Measurements from ENCODE around the gene SLC25A36.

GRCh38 chr3:140972833-140973232 lies 31.2 kb downstream of the SLC25A36 start:
- no peak for TF ChIP-seq CTCF (IDR thresholded peaks at IDR 0.05; ENCODE audit: low read depth, low read length, missing input control)
- TF ChIP-seq RAD21 (IDR thresholded peaks at IDR 0.05), result no peak
- no peak for TF ChIP-seq YY1 (IDR thresholded peaks at IDR 0.05)
- no peak for TF ChIP-seq FOXA1 (IDR thresholded peaks at IDR 0.05)
- TF ChIP-seq RXRA (IDR thresholded peaks at IDR 0.05), result no peak
- TF ChIP-seq, protein P1, sequence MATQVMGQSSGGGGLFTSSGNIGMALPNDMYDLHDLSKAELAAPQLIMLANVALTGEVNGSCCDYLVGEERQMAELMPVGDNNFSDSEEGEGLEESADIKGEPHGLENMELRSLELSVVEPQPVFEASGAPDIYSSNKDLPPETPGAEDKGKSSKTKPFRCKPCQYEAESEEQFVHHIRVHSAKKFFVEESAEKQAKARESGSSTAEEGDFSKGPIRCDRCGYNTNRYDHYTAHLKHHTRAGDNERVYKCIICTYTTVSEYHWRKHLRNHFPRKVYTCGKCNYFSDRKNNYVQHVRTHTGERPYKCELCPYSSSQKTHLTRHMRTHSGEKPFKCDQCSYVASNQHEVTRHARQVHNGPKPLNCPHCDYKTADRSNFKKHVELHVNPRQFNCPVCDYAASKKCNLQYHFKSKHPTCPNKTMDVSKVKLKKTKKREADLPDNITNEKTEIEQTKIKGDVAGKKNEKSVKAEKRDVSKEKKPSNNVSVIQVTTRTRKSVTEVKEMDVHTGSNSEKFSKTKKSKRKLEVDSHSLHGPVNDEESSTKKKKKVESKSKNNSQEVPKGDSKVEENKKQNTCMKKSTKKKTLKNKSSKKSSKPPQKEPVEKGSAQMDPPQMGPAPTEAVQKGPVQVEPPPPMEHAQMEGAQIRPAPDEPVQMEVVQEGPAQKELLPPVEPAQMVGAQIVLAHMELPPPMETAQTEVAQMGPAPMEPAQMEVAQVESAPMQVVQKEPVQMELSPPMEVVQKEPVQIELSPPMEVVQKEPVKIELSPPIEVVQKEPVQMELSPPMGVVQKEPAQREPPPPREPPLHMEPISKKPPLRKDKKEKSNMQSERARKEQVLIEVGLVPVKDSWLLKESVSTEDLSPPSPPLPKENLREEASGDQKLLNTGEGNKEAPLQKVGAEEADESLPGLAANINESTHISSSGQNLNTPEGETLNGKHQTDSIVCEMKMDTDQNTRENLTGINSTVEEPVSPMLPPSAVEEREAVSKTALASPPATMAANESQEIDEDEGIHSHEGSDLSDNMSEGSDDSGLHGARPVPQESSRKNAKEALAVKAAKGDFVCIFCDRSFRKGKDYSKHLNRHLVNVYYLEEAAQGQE (IDR thresholded peaks at IDR 0.05), result no peak
- TF ChIP-seq ZBTB33 (IDR thresholded peaks at IDR 0.05), result no peak
- TF ChIP-seq GABPA (IDR thresholded peaks at IDR 0.05 in 1 of 2, conservative IDR thresholded peaks at IDR 0.05 in 1 of 2), result no peak
- TF ChIP-seq, protein P2, sequence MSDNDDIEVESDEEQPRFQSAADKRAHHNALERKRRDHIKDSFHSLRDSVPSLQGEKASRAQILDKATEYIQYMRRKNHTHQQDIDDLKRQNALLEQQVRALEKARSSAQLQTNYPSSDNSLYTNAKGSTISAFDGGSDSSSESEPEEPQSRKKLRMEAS (IDR thresholded peaks at IDR 0.05), result no peak
- no peak for TF ChIP-seq SP1 (IDR thresholded peaks at IDR 0.05)
- no peak for TF ChIP-seq NR2F2 (IDR thresholded peaks at IDR 0.05)
- TF ChIP-seq JUND (IDR thresholded peaks at IDR 0.05), result no peak
- TF ChIP-seq TAF1 (conservative IDR thresholded peaks at IDR 0.05), result no peak
